DMS79 (cell line): ENCODE measurements around the gene FUNDC1.

Source experiments
- DNase-seq: peaks from one replicate; lab custom pipeline; 2025; lab: John Stamatoyannopoulos, UW

Gene FUNDC1

GRCh38 chrX:44480591-44480990 is 62.1 kb downstream of the FUNDC1 start:
- DNase-seq, result no peak

GRCh38 chrX:44474410-44474809 is 68.2 kb downstream of the FUNDC1 start:
- no peak for DNase-seq
